ENCODE measurements around the gene GGTLC2. TPM values are rescaled to one million over a fixed set of nuclear protein-coding genes. Genes with fewer than 3 reads are reported as not detected.
"Not testable (repeated sequence)": the region's sequence is repeated elsewhere in the genome, so short reads cannot be mapped to it uniquely, and the experiment has no call there.

The GGTLC2 gene
- total RNA-seq, 4 donors from 2014 or later: not detected

DNA sequence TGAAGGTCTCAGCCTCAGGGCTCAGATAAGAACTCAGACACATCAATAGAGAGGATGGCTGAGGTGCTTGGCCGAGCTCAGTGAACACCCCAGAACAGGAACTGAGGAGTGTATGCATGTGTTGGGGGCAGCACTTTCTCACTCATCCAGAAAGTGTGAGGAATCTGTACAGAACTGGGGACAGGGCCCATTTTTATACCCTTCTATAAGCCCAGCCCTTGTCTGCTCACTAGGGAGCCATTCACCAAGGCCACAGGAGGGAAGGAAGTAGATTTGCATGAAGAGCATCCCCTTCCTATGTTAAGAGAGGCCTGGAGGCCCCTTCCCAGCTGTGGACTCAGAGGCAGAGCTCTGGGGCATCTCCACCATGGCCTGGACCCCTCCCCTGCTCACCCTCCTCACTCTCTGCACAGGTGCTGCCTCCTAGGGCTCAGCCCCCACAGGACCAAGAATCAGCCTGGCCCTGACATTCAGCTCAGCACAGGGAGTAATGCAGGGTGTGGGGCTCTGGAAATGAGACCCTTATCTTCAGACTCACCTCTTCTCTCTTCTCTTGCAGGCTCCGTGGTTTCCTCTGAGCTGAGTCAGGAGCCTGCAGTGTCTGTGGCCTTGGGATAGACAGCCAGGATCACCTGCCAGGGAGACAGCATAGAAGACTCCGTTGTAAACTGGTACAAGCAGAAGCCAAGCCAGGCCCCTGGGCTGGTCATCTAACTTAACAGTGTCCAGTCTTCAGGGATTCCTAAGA lies 39.9 kb upstream of the GGTLC2 start:
- WGBS, 2 donors: 72 to 75% methylated on average over 3 of the region's 3 CpGs
- no peak for TF ChIP-seq POLR2A (IDR thresholded peaks at IDR 0.05)
- TF ChIP-seq, protein P1, sequence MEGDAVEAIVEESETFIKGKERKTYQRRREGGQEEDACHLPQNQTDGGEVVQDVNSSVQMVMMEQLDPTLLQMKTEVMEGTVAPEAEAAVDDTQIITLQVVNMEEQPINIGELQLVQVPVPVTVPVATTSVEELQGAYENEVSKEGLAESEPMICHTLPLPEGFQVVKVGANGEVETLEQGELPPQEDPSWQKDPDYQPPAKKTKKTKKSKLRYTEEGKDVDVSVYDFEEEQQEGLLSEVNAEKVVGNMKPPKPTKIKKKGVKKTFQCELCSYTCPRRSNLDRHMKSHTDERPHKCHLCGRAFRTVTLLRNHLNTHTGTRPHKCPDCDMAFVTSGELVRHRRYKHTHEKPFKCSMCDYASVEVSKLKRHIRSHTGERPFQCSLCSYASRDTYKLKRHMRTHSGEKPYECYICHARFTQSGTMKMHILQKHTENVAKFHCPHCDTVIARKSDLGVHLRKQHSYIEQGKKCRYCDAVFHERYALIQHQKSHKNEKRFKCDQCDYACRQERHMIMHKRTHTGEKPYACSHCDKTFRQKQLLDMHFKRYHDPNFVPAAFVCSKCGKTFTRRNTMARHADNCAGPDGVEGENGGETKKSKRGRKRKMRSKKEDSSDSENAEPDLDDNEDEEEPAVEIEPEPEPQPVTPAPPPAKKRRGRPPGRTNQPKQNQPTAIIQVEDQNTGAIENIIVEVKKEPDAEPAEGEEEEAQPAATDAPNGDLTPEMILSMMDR (IDR thresholded peaks at IDR 0.05): no peak
- no peak for DNase-seq (ENCODE audit: low spot score in 2 of 2)
- intact Hi-C loops (cut with DNase I; ENCODE audit: low total_unique reads): no loop called here
- H3K4me3 ChIP-seq (ENCODE audit: low read depth, poor library complexity, severe bottlenecking): no peak overlapping the region

- TF ChIP-seq POLR2A (IDR thresholded peaks at IDR 0.05): no peak
- TF ChIP-seq, protein P1 (IDR thresholded peaks at IDR 0.05): no peak
- no peak for DNase-seq (ENCODE audit: low spot score in 2 of 2)
- H3K4me3 ChIP-seq (ENCODE audit: low read depth, poor library complexity, severe bottlenecking): no peak overlapping the region
- WGBS, 2 donors: 70 to 89% methylated on average over 3 of the region's 3 CpGs
- intact Hi-C loops (cut with DNase I; ENCODE audit: low total_unique reads): no loop called here
Observed at GRCh38 chr22:22605074-22605404, 39.4 kb upstream of the GGTLC2 start.

- intact Hi-C loops (cut with DNase I; ENCODE audit: low total_unique reads); DNase-seq (ENCODE audit: low spot score in 2 of 2); H3K4me3 ChIP-seq (ENCODE audit: low read depth, poor library complexity, severe bottlenecking): not testable (repeated sequence)
- WGBS, 2 donors: 86 to 95% methylated on average over 3 of the region's 3 CpGs
Observed at GRCh38 chr22:22608022-22608421, 36.4 kb upstream of the GGTLC2 start.

DNA sequence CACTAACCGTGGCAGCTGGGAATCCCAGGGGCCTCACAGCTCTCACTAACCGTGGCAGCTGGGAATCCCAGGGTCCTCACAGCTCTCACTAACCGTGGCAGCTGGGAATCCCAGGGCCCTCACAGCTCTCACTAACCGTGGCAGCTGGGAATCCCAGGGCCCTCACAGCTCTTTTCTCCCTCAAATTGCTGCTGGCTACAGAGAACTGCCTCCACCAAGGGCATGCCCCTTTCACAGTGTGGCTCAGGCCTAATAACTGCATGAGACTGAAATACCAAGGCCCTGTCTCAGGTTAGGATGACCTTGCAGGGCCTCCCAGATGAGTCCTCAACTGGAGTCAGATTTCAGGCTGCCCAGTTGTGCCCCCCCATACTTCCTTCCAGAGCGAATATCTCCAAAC lies 35.1 kb upstream of the GGTLC2 start:
- WGBS, 2 donors: 59 to 65% methylated on average over 5 of the region's 5 CpGs
- no peak overlapping the region for H3K4me3 ChIP-seq (ENCODE audit: low read depth, poor library complexity, severe bottlenecking)
- intact Hi-C loops (cut with DNase I; ENCODE audit: low total_unique reads): no loop called here
- no peak for DNase-seq (ENCODE audit: low spot score in 2 of 2)
- TF ChIP-seq, protein P1 (IDR thresholded peaks at IDR 0.05): no peak
- TF ChIP-seq POLR2A (IDR thresholded peaks at IDR 0.05): no peak

- DNase-seq (ENCODE audit: low spot score in 2 of 2): no peak
- no peak overlapping the region for H3K4me3 ChIP-seq (ENCODE audit: low read depth, poor library complexity, severe bottlenecking)
- intact Hi-C loops (cut with DNase I; ENCODE audit: low total_unique reads): no loop called here
- WGBS, 2 donors: 74 to 81% methylated on average over 2 of the region's 2 CpGs
- TF ChIP-seq, protein P1 (IDR thresholded peaks at IDR 0.05): no peak
- no peak for TF ChIP-seq POLR2A (IDR thresholded peaks at IDR 0.05)
Observed at GRCh38 chr22:22612516-22612915, 31.9 kb upstream of the GGTLC2 start.

GRCh38 chr22:22614065-22614464 lies 30.3 kb upstream of the GGTLC2 start:
- intact Hi-C loops (cut with DNase I; ENCODE audit: low total_unique reads): no loop called here
- DNase-seq (ENCODE audit: low spot score in 2 of 2): no peak
- WGBS, 2 donors: 67 to 77% methylated on average over 3 of the region's 3 CpGs
- H3K4me3 ChIP-seq (ENCODE audit: low read depth, poor library complexity, severe bottlenecking): no peak overlapping the region
- TF ChIP-seq POLR2A (IDR thresholded peaks at IDR 0.05): no peak
- TF ChIP-seq, protein P1 (IDR thresholded peaks at IDR 0.05): no peak

Measured in lower leg skin (tissue), 4 donors.